Activated CD4-positive, alpha-beta T cell treated with anti-CD3 and anti-CD28 coated beads for 48 hours (primary cell): ENCODE data around the gene THBS2.

Source experiments
- DNase-seq: peaks from one replicate; pipeline ENCODE4 v3.0.0-alpha.2; 2020

Gene THBS2

DNA sequence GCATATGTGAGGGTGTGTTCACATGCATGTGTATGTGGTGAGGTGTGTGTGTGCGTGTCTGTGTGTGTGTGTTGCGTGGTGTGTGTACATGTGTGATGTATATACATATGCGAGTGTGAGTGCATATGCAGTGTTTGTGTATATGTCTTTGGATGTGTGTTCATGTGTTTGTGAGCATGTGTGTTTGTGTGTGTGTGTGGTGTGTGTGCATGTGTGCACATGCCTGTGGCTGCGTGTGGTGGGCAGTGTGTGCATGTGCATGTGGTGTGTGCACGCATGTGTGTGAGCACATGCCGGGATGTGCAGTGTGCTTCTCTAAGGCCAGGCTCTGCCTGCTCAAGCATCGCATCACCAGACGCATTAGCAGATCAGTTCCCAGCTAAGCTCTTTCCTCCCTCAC lies 5.7 kb downstream of the THBS2 start:
- no peak for DNase-seq

DNA sequence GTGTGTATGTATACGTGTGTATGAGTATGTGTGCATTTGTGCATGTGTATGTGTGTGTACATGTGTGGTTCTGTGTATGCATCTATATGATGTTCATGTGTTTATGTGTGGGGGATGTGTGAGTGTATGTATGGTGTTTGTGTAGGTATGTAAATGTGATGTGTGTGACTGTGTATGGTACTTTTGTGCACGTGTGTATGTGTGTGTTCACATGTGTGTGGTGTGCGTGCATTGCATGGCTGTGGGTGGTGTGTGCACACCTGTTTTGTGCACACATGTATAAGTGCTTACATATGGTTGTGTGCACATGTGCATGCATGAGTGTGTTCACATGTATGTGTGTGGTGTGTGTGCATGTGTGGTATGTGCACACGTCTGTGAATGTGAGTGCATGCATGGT lies 6.2 kb downstream of the THBS2 start:
- no peak for DNase-seq

DNA sequence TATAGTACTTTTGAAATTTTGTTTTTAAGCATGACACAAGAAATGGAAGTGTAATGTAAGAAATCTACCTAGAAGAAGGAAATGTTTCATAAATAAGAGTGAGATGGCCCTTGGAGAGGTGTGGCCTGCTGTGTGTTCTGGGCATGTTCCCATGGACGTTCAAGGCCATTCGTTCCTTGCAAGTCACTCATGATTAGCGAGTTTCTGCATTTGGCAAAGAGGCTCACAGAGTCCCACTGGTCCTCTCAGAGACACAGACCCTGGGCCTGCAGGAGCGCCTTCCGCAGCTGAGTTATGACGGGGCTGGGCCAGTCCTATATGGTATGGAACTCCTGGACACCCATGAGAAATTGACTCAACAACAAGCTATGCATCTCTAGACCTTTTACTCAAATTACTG lies 7.2 kb downstream of the THBS2 start:
- no peak for DNase-seq

DNA sequence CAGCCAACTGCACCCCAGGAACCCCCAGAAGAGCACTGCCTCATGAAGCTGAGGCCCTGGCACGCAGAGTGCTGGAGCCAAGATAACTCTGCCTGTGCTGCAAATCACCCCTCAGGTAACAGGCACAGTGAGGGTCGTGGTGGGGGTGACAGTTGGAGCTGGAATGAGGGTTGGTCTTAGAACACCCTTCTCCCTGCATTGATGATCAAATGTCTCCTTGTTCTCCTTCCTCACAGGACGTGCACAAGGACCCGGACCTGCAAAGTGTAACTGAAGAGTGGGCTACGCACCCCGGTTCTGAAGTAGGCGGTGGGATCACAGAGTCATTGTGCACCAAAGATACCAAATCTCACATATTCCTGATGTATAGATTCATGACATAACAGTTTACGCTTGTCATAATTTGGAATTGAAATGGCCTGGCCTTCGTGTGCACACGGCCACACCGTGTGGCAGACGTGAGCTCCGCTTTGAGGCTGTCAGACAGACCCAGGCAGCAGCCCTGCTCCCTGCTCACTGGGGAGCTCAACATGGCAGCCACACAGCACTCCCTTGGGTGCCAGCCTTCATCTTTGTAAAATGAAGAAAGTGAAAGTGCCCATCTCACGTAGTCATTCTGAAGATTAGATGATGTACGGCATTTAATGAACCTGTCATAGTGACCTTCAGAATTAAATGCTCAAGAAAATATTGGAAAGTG lies 8.8 kb downstream of the THBS2 start:
- no peak for DNase-seq

DNA sequence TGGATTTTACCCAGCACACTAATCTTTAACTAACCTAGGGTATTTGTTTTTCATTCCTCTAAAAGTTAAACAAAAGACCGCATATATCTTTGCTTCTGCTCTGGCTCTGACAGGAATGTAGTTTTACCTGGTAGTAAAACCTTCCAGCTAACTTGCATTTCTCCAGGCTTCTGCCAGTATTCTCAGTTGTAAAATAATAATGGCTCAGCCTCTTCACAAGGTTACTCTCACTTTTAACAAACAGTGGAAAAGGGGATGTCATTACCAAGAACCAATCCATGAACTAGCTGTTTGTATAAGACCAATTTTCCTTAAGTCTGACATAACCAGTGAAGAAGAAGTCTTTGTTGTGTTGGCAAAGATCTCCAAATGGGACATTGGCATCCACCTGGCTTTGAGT lies 10.0 kb downstream of the THBS2 start:
- no peak for DNase-seq

DNA sequence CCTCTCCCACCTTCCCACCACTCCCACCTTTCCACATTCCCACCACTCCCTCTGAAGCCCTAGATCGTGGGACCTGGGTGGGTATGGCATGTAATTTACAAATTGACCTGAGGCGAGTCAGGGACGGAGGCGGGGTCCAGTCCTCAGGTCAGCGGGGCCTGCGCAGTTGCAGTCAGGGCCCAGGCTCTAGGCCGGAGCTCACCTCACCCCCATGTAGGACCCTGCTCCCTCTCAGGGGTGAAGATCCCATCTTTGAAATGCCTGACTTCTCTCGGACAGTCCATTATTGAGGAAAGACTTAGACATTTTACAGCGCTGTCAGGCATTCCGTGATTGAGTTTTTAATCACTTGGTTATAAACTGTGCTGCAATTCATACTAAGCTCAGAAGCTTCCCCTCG lies 10.5 kb downstream of the THBS2 start:
- no peak for DNase-seq

DNA sequence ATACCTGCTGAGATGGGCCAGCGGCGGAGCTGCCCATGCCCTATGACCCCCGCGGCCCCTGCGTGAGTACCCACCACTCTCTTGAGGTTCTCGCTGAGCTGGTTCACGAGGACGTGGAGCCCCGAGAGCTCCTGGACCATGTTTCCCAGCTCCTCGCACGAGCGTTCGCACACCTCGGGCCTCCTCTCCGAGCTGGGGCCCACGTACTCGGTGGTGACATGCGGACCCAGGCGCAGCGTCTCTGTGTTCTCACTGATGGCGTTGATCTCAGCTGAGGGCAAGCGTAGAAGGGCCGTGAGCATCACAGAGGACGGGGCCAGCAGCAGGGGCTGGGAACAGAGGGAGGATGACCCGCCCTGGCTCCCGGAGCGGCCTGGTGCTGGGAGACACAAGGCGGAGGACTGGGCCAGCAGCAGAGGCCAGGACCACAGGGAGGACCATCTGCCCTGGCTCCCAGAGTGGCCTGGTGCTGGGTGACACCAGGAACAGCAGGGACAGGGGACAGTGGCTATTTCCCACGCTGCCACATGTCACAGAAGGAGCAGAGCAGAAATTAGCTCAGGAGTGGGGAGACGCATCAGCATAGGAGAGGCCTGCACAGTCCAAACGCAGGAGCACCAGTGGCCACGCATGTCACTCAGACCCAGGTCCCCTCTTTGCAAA lies 11.8 kb downstream of the THBS2 start:
- no peak for DNase-seq

DNA sequence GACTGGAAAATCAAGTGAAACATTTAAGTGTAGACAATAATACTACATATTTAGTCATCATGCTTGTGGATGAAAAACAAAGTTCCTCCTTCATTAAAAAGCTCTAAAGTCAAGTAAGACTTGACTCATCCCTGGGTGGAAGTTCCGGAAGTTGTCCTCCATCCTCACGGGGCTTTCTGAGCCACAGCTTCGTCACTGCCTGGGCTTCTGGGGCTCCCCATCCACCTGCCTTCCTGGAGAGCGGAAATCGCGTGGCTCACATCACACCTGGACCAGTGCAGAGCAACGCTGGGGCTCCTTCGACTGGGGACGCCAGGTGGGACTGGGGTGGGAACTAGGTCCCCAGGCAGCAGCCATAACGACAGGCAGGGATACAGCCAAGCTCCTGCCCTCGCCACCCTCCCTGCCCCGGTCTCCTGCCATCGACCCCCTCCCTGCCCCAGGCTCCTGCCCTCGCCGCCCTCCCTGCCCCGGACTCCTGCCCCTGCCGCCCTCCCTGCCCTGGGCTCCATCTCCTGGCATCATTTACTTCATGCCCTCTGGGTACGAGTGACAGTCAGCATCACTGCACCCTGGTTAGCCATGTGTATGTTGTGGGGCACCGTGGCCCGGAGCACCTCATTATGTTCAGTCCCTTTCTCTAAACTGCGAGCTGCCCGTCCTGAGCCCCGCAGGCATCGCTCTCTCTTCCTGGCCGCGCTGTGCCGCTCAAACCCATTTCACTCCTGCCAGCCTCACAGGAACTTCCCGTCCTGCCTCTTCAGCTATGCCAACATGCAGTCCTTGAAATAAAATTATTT lies 12.9 kb downstream of the THBS2 start:
- no peak for DNase-seq

DNA sequence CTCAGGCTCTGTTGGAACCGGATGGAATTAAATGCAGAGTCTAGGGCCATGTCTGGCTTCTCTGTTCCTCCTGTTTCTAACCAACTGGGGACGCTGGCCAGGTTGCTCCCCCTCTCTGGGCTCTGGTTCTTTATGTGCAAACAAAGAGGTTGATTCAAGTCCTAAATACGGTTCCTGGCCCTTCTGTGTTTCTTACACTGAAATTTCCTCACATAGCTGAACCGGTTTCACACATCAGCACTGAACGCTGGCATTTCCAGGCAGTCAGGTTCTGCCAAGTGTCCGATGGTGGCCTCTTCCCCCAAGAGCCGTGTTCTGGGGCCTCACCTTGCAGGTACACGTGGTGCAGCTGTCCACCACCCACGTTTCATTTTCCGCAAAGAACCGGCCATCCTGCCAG lies 13.5 kb downstream of the THBS2 start:
- DNase-seq, result no peak

DNA sequence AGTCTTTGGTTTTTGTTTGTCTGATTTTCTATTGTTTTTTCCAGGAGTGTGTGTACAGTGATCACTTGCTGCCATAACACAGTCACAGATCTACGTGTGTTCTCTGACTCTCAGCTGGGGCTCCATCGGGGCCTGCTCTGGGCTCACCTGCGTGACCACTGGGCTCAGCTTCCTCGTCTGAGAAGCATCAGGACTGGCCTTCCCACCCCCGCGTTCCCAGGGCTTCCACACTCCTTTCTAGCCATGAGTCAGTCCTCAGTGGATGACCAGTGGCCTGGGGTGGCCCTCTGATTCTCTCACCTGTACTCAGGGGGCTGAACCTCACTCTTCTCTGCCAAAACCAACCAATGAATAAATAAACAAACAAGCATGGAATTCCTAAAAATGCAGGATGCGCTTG lies 14.5 kb downstream of the THBS2 start:
- no peak for DNase-seq

DNA sequence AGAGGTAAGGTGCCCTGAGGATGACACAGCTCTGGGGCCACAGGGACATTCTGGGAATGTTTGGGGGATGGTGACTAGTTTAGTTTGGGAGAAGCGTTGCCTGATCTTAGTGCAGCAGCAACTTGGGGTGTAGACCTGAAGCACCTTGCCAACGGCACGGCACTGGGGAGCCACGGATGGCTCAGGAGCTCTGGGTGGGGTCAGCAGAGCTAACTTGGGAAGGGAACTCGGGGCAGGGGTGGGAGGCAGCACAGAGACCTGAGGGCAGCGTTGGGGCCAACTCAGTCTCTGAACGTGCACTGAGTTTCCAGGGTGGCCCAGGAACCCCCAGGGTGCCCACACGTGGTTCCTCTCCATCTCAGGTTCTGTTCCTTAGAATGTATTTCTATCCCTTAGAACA lies 14.9 kb downstream of the THBS2 start:
- DNase-seq, result no peak

DNA sequence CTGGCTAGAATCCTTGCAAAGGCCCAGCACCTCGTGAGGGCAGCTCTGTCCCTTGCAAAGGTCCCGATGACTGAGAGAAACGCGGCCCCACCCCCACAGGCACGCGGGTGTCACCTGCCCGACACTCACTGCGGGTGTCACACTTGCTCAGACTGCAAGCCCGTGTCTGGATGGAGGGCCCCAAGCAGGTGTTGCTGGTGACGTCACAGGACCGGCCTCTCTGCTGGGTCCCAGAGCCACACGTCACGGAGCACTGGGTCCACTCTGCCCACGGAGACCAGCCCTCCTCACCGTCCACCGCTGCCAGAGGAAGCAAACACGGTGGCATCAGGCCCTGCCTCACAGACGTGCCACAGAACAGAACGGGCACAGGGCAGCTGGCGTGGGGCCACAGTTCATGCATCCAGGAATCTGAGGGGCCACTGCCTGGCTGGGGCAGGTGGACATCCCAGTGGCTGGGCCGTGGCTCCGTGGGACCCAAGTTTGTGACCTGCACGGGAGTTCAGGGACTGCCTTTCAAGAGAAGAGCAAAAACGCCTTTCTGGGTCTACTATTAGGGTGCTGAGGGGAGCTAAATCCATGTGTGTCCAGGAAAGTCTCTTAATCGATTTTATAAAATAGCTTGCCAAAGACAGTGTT lies 16.0 kb downstream of the THBS2 start:
- DNase-seq, result no peak

DNA sequence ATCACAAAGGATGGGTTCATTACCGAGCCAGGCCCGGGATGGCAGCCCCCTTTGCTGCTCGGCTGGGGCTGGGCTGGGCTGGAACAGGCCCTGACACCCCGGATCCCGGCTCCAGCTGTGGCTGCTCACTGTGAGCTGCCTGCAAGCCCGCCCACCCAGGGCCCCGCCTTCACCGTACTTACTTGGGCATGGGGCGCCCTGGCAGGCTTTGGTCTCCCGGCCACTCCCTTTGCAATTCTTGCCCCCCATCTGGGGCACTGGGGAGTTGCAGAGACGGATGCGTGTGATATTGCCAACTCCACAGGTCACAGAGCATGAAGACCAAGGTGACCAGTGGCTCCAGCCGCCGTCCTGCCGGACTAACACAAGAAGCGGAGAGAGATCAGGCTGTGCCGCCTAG lies 16.7 kb downstream of the THBS2 start:
- no peak for DNase-seq

DNA sequence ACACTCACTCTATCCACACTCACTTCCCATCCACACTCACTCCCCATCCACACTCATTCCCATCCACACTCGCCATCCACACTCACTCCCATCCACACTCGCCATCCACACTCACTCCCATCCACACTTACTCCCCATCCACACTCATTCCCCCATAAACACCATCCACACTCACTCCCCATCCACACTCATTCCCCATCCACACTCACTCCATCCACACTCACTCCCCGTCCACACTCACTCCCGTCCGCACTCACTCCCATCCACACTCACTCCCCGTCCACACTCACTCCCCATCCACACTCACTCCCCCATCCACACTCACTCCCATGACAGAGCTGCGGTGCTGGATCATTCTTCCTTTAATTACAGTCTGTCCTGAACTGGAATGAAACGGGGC lies 17.1 kb downstream of the THBS2 start:
- no peak for DNase-seq

DNA sequence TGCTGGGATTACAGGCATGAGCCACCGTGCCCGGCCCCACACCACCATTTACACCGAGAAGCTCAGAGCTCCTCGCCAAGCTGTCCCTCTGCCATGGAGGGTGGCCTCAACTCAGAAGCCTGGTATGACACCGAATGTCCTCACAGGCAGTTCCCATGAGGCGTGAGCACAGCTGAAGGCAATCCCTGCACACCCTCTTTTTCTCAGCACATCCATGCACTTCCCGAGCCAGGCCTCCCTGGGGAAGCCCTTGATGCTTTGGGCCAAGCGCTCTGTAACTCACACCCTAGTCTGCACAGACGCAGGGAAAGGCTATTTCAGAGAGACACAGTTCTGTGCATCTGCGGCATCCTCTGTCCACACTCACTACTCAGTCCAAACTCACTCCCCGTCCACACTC lies 18.4 kb downstream of the THBS2 start:
- no peak for DNase-seq

DNA sequence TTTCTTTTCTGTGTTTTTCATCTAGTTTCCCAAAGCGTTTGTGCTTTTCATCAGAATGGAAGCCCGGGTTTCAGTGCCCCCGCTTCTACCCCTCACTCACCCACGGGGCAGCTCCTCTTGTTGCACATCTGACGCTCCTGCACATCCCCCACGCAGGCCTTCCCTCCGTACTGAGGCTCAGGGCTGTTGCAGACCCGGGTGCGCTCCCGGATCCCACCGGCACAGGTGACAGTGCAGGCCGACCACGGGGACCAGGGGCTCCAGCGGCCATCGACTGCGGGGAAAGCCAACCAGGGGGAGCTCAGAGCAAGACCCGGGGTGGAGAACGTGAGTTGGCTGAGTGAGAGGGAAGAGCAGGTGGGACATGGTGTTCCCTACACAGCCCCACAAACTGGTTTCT lies 19.0 kb downstream of the THBS2 start:
- DNase-seq, result no peak

DNA sequence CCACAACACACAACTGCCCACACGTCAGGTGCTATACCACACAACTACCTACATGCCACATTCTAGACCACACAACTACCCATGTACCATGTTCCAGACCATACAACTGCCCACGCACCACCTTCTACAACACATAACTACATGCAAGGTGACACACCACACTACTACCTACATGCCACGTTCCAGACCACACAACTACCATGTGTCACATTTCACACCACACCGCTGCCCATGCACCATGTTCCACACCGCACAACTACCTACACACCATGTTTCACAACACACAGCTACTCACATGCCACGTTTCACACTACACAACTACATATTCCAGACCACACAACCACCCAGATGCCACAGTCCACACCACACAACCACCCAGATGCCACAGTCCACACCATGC lies 19.8 kb downstream of the THBS2 start:
- DNase-seq, result no peak

DNA sequence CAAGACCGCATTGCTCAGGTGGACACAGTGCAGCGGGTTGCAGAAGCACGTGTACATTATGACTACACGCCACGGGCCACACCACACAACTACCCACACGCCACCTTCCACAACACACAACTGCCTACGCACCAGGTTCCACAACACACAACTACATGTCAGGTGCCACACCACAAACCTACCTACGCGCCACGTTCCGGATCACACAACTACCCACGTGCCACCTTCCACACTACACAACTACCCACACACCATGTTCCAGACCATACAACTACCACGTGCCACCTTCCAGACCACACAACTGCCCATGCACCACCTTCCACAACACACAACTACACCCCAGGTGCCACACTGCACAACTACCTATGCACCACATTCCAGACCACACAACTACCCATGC lies 20.5 kb downstream of the THBS2 start:
- DNase-seq, result no peak

DNA sequence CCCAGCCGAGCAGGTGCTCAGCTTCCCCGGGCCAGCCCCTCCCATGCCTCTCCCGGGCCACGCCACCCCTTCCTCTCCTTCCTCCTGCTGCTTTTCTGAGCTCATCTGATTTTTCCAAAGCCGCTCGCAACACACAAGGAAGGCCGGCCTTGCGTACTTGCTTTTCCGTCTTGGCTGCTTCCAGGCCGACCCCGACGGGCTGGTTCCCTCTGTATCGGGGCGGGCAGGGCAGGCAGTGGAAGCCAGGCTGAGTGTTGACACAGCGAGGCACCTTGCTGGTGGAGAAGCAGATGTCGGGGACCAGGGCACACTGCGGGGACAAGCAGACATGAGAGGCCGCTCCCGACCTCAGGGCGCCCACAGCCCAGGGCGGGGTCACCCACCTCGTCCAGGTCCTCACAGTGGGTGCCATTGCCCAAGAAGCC lies 21.1 kb downstream of the THBS2 start:
- no peak for DNase-seq

DNA sequence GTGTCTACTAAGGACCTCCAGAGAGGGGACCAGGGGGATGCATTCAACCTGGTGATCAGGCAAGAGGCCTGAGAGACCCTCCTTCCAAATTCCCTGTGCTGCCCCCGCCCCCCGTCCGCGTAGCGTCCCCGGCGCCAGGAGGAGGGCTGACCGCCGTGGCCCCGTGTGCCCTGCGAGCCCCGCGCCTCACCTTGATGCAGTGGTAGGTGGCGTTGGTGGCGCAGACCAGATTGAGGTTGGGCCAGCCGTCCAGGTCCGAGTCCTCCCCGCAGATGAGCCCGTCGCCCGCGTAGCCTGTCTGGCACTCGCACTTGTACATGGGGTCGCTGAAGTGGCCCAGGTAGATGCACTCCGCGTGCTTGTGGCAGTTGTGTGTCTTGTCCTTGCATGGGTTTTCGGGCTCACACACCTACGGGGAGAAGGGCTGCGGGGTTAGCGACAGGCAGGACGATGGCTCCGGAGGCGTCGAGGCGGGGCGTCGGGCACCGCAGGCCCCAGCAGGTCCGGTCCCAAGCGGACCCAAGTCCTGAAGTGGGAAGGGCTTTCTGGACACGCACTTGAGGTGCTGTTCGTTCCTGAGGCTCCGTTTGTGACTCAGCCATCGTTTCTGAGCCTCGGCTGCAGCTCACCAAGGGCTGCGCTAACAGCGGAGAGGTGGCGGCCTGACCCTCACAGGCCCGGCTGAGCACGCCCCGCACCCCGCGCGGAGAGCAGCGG lies 21.7 kb downstream of the THBS2 start:
- no peak for DNase-seq

DNA sequence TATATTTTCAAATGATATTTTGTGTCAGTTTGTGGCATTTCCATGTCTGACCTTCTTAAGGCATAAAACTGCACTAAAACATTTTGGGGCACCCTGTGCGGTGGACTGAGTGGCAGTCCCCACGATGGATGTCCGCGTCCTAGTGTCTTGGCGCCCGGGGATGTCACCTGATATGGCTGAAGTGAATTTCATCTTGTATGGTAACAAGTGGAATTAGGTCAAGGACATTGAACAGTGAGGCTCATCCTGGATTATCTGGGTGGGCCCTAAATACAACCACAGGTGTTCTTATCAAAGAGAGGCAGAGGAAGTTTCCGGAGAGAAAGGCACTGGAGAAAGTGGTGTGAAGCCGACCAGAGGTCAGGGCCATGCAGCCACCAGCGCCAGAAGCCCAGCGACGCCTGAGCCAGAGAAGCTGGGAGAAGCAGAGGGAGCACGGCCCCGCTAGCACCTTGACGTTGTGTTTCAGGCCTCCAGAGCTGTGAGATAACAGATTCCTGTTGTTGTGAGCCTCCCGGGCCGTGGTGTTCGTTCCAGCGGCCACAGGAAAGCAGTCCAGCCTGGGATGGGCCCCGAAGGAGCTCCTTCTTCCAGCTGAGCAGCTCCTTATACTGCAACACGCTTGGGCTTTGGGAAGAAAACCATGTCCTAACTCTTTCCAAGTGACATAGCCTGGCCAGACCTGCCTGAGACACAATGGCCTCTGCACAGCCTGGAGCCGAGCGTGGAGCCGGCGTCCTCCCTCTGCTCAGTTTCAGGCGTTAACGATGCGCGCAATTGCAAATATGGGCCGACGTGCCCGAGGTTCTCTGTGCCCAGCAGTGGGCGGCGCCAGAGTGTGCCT lies 22.5 kb downstream of the THBS2 start:
- DNase-seq, result no peak

DNA sequence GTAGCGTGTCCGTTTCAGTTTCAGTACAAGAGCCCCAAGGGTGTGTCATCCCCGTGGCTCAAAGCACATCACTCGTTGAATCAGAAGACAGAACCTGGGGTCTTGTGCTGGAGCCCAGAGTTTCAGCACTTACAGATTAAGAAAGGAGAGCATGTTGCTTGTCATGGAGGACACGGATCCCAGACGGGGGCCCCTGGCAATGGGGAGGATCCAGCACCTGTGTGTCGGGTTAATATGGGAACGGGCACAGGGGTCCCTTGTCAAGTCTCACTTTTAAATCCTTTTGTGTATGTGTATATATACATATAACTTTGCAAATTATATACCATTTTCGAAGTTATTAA lies 23.4 kb downstream of the THBS2 start:
- DNase-seq, result no peak
